Fibroblast of lung (primary cell): Measurements from ENCODE around the gene BEST4.

Source experiments
- EZH2 ChIP-seq: IDR thresholded peaks from 2 replicates; pipeline ENCODE4 v1.5.1; 2012; ENCODE audit warnings: low read length, control low read depth, mild to moderate bottlenecking; ENCODE audit errors: missing control alignments
- TF ChIP-seq, protein P1 (sequence below), 2 donors: IDR thresholded peaks in 1 of 2; conservative IDR thresholded peaks in 1 of 2; 1 replicate in 1 of 2; 2 replicates in 1 of 2; pipeline ENCODE4 v1.5.1; 2011 to 2012; ENCODE audit warnings: low read length in 2 of 2, control low read depth in 1 of 2, inconsistent platforms in 1 of 2, low read depth in 1 of 2, mild to moderate bottlenecking in 1 of 2

- no peak for TF ChIP-seq EZH2
- TF ChIP-seq, protein P1, sequence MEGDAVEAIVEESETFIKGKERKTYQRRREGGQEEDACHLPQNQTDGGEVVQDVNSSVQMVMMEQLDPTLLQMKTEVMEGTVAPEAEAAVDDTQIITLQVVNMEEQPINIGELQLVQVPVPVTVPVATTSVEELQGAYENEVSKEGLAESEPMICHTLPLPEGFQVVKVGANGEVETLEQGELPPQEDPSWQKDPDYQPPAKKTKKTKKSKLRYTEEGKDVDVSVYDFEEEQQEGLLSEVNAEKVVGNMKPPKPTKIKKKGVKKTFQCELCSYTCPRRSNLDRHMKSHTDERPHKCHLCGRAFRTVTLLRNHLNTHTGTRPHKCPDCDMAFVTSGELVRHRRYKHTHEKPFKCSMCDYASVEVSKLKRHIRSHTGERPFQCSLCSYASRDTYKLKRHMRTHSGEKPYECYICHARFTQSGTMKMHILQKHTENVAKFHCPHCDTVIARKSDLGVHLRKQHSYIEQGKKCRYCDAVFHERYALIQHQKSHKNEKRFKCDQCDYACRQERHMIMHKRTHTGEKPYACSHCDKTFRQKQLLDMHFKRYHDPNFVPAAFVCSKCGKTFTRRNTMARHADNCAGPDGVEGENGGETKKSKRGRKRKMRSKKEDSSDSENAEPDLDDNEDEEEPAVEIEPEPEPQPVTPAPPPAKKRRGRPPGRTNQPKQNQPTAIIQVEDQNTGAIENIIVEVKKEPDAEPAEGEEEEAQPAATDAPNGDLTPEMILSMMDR (conservative IDR thresholded peaks at IDR 0.05 in 1 of 2, IDR thresholded peaks at IDR 0.05 in 1 of 2; ENCODE audit: low read depth in 1 of 2, low read length in 2 of 2) = no peak
Measured at GRCh38 chr1:44743211-44743610, 44.8 kb downstream of the BEST4 start.
